ENCODE data around the gene COL4A2.

Gene COL4A2

GRCh38 chr13:110554946-110555345, 247.9 kb downstream of the COL4A2 start:
- Histone ChIP-seq H3F3A (ENCODE audit: insufficient read depth, low read length) (no peaks in the 10 kb centered on the region), H3K9ac (ENCODE audit: low read length) (no peak overlapping the region), H3K27ac (ENCODE audit: low read depth, low read length, poor library complexity, severe bottlenecking) (no peak overlapping the region), H3K4me1 (ENCODE audit: insufficient read depth, low read length, severe bottlenecking) (peaks cover 13% of the 10 kb centered on the region), H3K27me3 (ENCODE audit: insufficient read depth, low read length) (no peaks in the 10 kb centered on the region), H4K20me1 (ENCODE audit: insufficient read depth, low read length) (no peaks in the 10 kb centered on the region), H3K9me2 (ENCODE audit: low read depth, low read length) (no peaks in the 10 kb centered on the region), H3K4me3 (ENCODE audit: low read depth, low read length, poor library complexity, severe bottlenecking) (no peak overlapping the region), H3K9me3 (ENCODE audit: low read length) (no peaks in the 10 kb centered on the region), H2AFZ (ENCODE audit: low read length) (no peak overlapping the region), H3K36me3 (ENCODE audit: insufficient read depth, low read length) (no peaks in the 10 kb centered on the region), H3K79me2 (ENCODE audit: insufficient read depth, low read length) (no peaks in the 10 kb centered on the region), H3K4me2 (ENCODE audit: low read length) (no peak overlapping the region)
- TF ChIP-seq EZH2 (IDR thresholded peaks at IDR 0.05; ENCODE audit: borderline replicate concordance, low read length): no peak
- TF ChIP-seq CTCF (IDR thresholded peaks at IDR 0.05; ENCODE audit: low read length): no peak

GRCh38 chr13:110555601-110556223, 248.6 kb downstream of the COL4A2 start:
- peaks cover 13% of the 10 kb centered on the region for H3K4me1 ChIP-seq (ENCODE audit: insufficient read depth, low read length, severe bottlenecking)

GRCh38 chr13:110556224-110556606, 249.1 kb downstream of the COL4A2 start:
- Histone ChIP-seq H3K9me2 (ENCODE audit: low read depth, low read length) (no peaks in the 10 kb centered on the region), H3K4me1 (ENCODE audit: insufficient read depth, low read length, severe bottlenecking) (peaks cover 13% of the 10 kb centered on the region), H3K9ac (ENCODE audit: low read length) (no peak overlapping the region), H3K27ac (ENCODE audit: low read depth, low read length, poor library complexity, severe bottlenecking) (no peak overlapping the region), H3K4me2 (ENCODE audit: low read length) (no peak overlapping the region; the same call in 1 of the 2 replicates), H3F3A (ENCODE audit: insufficient read depth, low read length) (no peaks in the 10 kb centered on the region), H3K36me3 (ENCODE audit: insufficient read depth, low read length) (no peaks in the 10 kb centered on the region), H2AFZ (ENCODE audit: low read length) (no peak overlapping the region), H3K4me3 (ENCODE audit: low read depth, low read length, poor library complexity, severe bottlenecking) (no peak overlapping the region), H3K79me2 (ENCODE audit: insufficient read depth, low read length) (no peaks in the 10 kb centered on the region), H3K9me3 (ENCODE audit: low read length) (no peaks in the 10 kb centered on the region), H4K20me1 (ENCODE audit: insufficient read depth, low read length) (no peaks in the 10 kb centered on the region), H3K27me3 (ENCODE audit: insufficient read depth, low read length) (no peaks in the 10 kb centered on the region)
- TF ChIP-seq EZH2 (IDR thresholded peaks at IDR 0.05; ENCODE audit: borderline replicate concordance, low read length): no peak
- TF ChIP-seq CTCF (IDR thresholded peaks at IDR 0.05; ENCODE audit: low read length): no peak

More at GRCh38 chr13:110555601-110556223, 248.6 kb downstream of the COL4A2 start:
- Histone ChIP-seq H3F3A (ENCODE audit: insufficient read depth, low read length) (no peaks in the 10 kb centered on the region), H3K79me2 (ENCODE audit: insufficient read depth, low read length) (no peaks in the 10 kb centered on the region), H3K36me3 (ENCODE audit: insufficient read depth, low read length) (no peaks in the 10 kb centered on the region), H3K4me3 (ENCODE audit: low read depth, low read length, poor library complexity, severe bottlenecking) (no peak overlapping the region), H3K9me3 (ENCODE audit: low read length) (no peaks in the 10 kb centered on the region), H2AFZ (ENCODE audit: low read length) (no peak overlapping the region), H3K9me2 (ENCODE audit: low read depth, low read length) (no peaks in the 10 kb centered on the region), H3K27me3 (ENCODE audit: insufficient read depth, low read length) (no peaks in the 10 kb centered on the region), H4K20me1 (ENCODE audit: insufficient read depth, low read length) (no peaks in the 10 kb centered on the region), H3K27ac (ENCODE audit: low read depth, low read length, poor library complexity, severe bottlenecking) (no peak overlapping the region), H3K9ac (ENCODE audit: low read length) (no peak overlapping the region), H3K4me2 (ENCODE audit: low read length) (no peak overlapping the region; the same call in 1 of the 2 replicates)
- no peak for TF ChIP-seq CTCF (IDR thresholded peaks at IDR 0.05; ENCODE audit: low read length)
